ENCODE measurements around the gene ANGPTL7. TPM values are rescaled to one million over a fixed set of nuclear protein-coding genes. Genes with fewer than 3 reads are reported as not detected.

Gene ANGPTL7
- total and polyA plus RNA-seq, 7 donors: 0.10 to 1.6 (median 0.83) TPM

DNA sequence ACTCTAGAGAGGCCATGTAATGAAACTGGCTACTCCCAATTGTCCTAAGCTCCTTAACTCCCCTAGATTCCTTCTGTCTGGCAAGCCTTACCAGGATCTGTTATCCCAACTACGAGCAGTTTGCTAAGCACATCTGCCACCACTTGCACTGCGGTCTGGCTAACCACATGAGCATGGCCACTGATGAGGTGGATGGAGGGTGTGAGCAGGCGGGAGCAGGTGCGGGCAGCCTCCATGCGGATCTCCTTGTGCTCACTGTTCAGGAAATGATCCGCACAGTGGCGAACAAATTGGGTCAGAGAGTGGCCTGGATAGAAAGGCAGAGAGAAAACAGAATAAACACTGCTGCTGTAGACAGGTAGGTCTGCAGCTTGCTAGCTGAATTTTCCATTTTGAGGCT, 49.2 kb downstream of the ANGPTL7 start:
- intact Hi-C loops (cut with DNase I): no loop called here
- Histone ChIP-seq H3K27me3 (ENCODE audit: insufficient read depth in 3 of 3, low read length in 2 of 3) (no peaks in the 10 kb centered on the region), H3K4me3 (no peak overlapping the region), H3K27ac (peak overlapping the region; percentile 89), H3K4me1 (peaks cover 21% of the 10 kb centered on the region), H3K36me3 (ENCODE audit: insufficient read depth in 1 of 2, low read depth in 1 of 2) (peaks cover 10 to 88% of the 10 kb centered on the region in 2 donors), H3K9me3 (no peaks in the 10 kb centered on the region)
- TF ChIP-seq, protein P1, sequence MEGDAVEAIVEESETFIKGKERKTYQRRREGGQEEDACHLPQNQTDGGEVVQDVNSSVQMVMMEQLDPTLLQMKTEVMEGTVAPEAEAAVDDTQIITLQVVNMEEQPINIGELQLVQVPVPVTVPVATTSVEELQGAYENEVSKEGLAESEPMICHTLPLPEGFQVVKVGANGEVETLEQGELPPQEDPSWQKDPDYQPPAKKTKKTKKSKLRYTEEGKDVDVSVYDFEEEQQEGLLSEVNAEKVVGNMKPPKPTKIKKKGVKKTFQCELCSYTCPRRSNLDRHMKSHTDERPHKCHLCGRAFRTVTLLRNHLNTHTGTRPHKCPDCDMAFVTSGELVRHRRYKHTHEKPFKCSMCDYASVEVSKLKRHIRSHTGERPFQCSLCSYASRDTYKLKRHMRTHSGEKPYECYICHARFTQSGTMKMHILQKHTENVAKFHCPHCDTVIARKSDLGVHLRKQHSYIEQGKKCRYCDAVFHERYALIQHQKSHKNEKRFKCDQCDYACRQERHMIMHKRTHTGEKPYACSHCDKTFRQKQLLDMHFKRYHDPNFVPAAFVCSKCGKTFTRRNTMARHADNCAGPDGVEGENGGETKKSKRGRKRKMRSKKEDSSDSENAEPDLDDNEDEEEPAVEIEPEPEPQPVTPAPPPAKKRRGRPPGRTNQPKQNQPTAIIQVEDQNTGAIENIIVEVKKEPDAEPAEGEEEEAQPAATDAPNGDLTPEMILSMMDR (IDR thresholded peaks at IDR 0.05): no peak
- ATAC-seq: no peak
- DNase-seq: no peak
- 91 to 97% (median 91%) methylated on average over 7 of the region's 7 CpGs for WGBS, 3 donors

DNA sequence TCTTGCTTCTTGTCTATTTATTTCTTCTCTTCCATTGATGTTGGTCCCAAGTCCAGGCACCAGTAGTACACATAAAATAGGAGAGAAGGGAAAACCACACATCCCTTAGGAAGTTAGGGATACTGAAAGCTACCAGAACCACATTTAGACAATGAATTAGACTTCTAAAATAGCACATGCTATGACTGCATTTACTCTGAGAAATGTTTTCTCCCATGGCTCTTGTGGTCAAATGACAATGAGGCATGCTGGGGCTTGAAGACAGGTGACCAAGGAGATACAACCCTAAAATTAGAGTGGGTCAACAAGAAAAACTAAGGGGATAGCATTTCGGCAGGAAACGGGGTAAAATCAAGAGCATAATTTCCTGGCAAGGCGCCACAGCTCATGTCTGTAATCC, 56.1 kb downstream of the ANGPTL7 start:
- intact Hi-C loops (cut with DNase I): loop anchor here in 1 of 2 donors (10.0 kb wide), 1 partner anchor 400 kb away; no protein-coding TSS in a partner anchor
- no peak overlapping the region for H3K4me3 ChIP-seq
- H3K4me1 ChIP-seq: no peaks in the 10 kb centered on the region
- TF ChIP-seq, protein P1 (IDR thresholded peaks at IDR 0.05): no peak
- DNase-seq (no peak), ATAC-seq (peak in 3 of 4 donors; percentile 42 to 66 (median 53))
- H3K27me3 ChIP-seq (ENCODE audit: insufficient read depth in 3 of 3, low read length in 2 of 3): no peaks in the 10 kb centered on the region
- peak overlapping the region; percentile 67 for H3K27ac ChIP-seq
- no peaks in the 10 kb centered on the region for H3K9me3 ChIP-seq
- WGBS, 3 donors: 61 to 80% (median 69%) methylated on average over 3 of the region's 3 CpGs
- H3K36me3 ChIP-seq (ENCODE audit: insufficient read depth in 1 of 2, low read depth in 1 of 2): peaks cover 16 to 79% of the 10 kb centered on the region in 2 donors

Other genes with a start within 250 kb of the ANGPTL7 start
- gene TARDBP, start 176.7 kb upstream of the ANGPTL7 start, total RNA-seq: 100 to 1,000 TPM in 2 of 4 donors, 10 to 100 TPM in 2; 91.8 to 132 (median 103) TPM
- 100 to 1,000 TPM; 183 to 387 (median 258) TPM for gene TARDBP, start 176.7 kb upstream of the ANGPTL7 start, polyA plus RNA-seq
- not detected for gene MASP2, start 142.1 kb upstream of the ANGPTL7 start, total RNA-seq
- gene MASP2, start 142.1 kb upstream of the ANGPTL7 start, polyA plus RNA-seq: under 1 TPM in 1 of 3 donors, not detected in 2; 0.03 TPM
- 100 to 1,000 TPM in 1 of 4 donors, 10 to 100 TPM in 3; 60.4 to 106 (median 74.9) TPM for gene SRM, start 129.3 kb upstream of the ANGPTL7 start, total RNA-seq
- gene SRM, start 129.3 kb upstream of the ANGPTL7 start, polyA plus RNA-seq: 100 to 1,000 TPM in 1 of 3 donors, 10 to 100 TPM in 2; 69.6 to 163 (median 79.3) TPM
- gene EXOSC10, start 89.5 kb upstream of the ANGPTL7 start, total RNA-seq: 10 to 100 TPM; 16.3 to 34.8 (median 25.7) TPM
- gene EXOSC10, start 89.5 kb upstream of the ANGPTL7 start, polyA plus RNA-seq: 10 to 100 TPM; 25.7 to 39.1 (median 30.8) TPM
- 10 to 100 TPM; 35.0 to 50.8 (median 47.1) TPM for gene MTOR, start 73.2 kb downstream of the ANGPTL7 start, total RNA-seq
- gene MTOR, start 73.2 kb downstream of the ANGPTL7 start, polyA plus RNA-seq: 10 to 100 TPM; 24.0 to 44.0 (median 33.7) TPM
- gene UBIAD1, start 83.8 kb downstream of the ANGPTL7 start, total RNA-seq: 10 to 100 TPM; 21.9 to 29.4 (median 26.7) TPM
- gene UBIAD1, start 83.8 kb downstream of the ANGPTL7 start, polyA plus RNA-seq: 10 to 100 TPM; 19.0 to 28.3 (median 24.4) TPM

Measured in psoas muscle (tissue), 8 donors.